Measurements from ENCODE around the gene NRAS.

The NRAS gene

GRCh38 chr1:114749835-114750234 is 33.3 kb upstream of the NRAS start:
- TF ChIP-seq CTCF (IDR thresholded peaks at IDR 0.05), result no peak
- no peaks in the 10 kb centered on the region for H3K9me3 ChIP-seq
- peaks cover 24 to 35% (median 25%) of the 10 kb centered on the region in 3 donors for H3K36me3 ChIP-seq
- intact Hi-C loops (cut with DNase I; ENCODE audit: low total_unique reads), result no loop called here
- no peaks in the 10 kb centered on the region for H3K27me3 ChIP-seq
- H3K27ac ChIP-seq, result no peak overlapping the region
- DNase-seq, result no peak
- peaks cover 0 to 99% (median 41%) of the 10 kb centered on the region in 4 donors for H3K4me1 ChIP-seq
- no peak overlapping the region for H3K4me3 ChIP-seq

GRCh38 chr1:114746450-114747121 is 30.0 kb upstream of the NRAS start:
- DNase-seq, result no peak
- Histone ChIP-seq H3K27ac (no peak overlapping the region), H3K27me3 (no peaks in the 10 kb centered on the region), H3K36me3 (peaks cover 33 to 37% (median 35%) of the 10 kb centered on the region in 3 donors), H3K4me3 (no peak overlapping the region), H3K4me1 (peaks cover 0 to 87% (median 18%) of the 10 kb centered on the region in 4 donors), H3K9me3 (no peaks in the 10 kb centered on the region)
- TF ChIP-seq CTCF (IDR thresholded peaks at IDR 0.05), result no peak
- intact Hi-C loops (cut with DNase I; ENCODE audit: low total_unique reads), result no loop called here

- Histone ChIP-seq H3K4me1 (peaks cover 0 to 75% (median 10%) of the 10 kb centered on the region in 4 donors), H3K27ac (no peak overlapping the region), H3K27me3 (no peaks in the 10 kb centered on the region), H3K9me3 (no peaks in the 10 kb centered on the region), H3K36me3 (peaks cover 33 to 37% (median 35%) of the 10 kb centered on the region in 3 donors), H3K4me3 (no peak overlapping the region)
- intact Hi-C loops (cut with DNase I; ENCODE audit: low total_unique reads), result no loop called here
- no peak for TF ChIP-seq CTCF (IDR thresholded peaks at IDR 0.05)
- no peak for DNase-seq
These were observed 28.7 kb upstream of the NRAS start for GRCh38 chr1:114745291-114745690.

GRCh38 chr1:114741963-114742746 is 25.6 kb upstream of the NRAS start:
- H3K27ac ChIP-seq, result no peak overlapping the region

GRCh38 chr1:114740331-114740730 is 23.8 kb upstream of the NRAS start:
- no peak overlapping the region for H3K27ac ChIP-seq
- H3K9me3 ChIP-seq, result no peaks in the 10 kb centered on the region
- intact Hi-C loops (cut with DNase I; ENCODE audit: low total_unique reads), result no loop called here
- peaks cover 26 to 52% (median 40%) of the 10 kb centered on the region in 3 donors for H3K36me3 ChIP-seq
- no peaks in the 10 kb centered on the region for H3K27me3 ChIP-seq
- DNase-seq, result no peak
- TF ChIP-seq CTCF (IDR thresholded peaks at IDR 0.05), result no peak
- no peak overlapping the region for H3K4me3 ChIP-seq
- H3K4me1 ChIP-seq, result peaks cover 0 to 31% (median 0%) of the 10 kb centered on the region in 4 donors

More at GRCh38 chr1:114741963-114742746, 25.6 kb upstream of the NRAS start:
- intact Hi-C loops (cut with DNase I; ENCODE audit: low total_unique reads), result no loop called here
- Histone ChIP-seq H3K9me3 (no peaks in the 10 kb centered on the region), H3K4me1 (peaks cover 0 to 50% (median under 1%) of the 10 kb centered on the region in 4 donors), H3K36me3 (peaks cover 19 to 41% (median 22%) of the 10 kb centered on the region in 3 donors), H3K27me3 (no peaks in the 10 kb centered on the region), H3K4me3 (no peak overlapping the region)
- TF ChIP-seq CTCF (IDR thresholded peaks at IDR 0.05), result no peak
- no peak for DNase-seq
